CD14-positive monocyte (primary cell): ENCODE results near the gene GRID1. TPM values are rescaled to one million over a fixed set of nuclear protein-coding genes. Genes with fewer than 3 reads are reported as not detected.

Experiments
- DNase-seq, 3 donors: peaks; one replicate each; pipeline ENCODE4 v3.0.0-alpha.2; 2011 to 2022
- H2AFZ ChIP-seq: 2 replicates; pipeline ENCODE4 v1.6.0; 2012; ENCODE audit warnings: mild to moderate bottlenecking, low read depth, low read length, inconsistent platforms; ENCODE audit not compliant: insufficient read depth, poor library complexity, severe bottlenecking
- H3K27ac ChIP-seq, 2 donors: 1 replicate in 1 of 2; 2 replicates in 1 of 2; pipeline ENCODE4 v1.5.1; 2012 to 2013; ENCODE audit warnings: low read length in 2 of 2, control low read depth in 1 of 2, inconsistent platforms in 1 of 2, low read depth in 1 of 2, mild to moderate bottlenecking in 1 of 2
- H3K27me3 ChIP-seq, 2 donors: one replicate each; pipeline versions ENCODE4 v1.6.0 to v1.6.1; 2011 to 2013; ENCODE audit warnings: low read length in 2 of 2; ENCODE audit not compliant: control insufficient read depth in 2 of 2, insufficient read depth in 2 of 2
- H3K36me3 ChIP-seq, 2 donors: replicated peaks in 1 of 2; 1 replicate in 1 of 2; 2 replicates in 1 of 2; pipeline versions ENCODE4 v1.5.1 to v1.6.1; 2012 to 2013; ENCODE audit warnings: low read length in 2 of 2, control low read depth in 1 of 2, inconsistent platforms in 1 of 2, mild to moderate bottlenecking in 1 of 2; ENCODE audit not compliant: insufficient read depth in 2 of 2, control insufficient read depth in 1 of 2
- H3K4me1 ChIP-seq, 2 donors: 1 replicate in 1 of 2; 2 replicates in 1 of 2; pipeline versions ENCODE4 v1.5.1 to v1.6.1; 2012 to 2013; ENCODE audit warnings: low read length in 2 of 2, control low read depth in 1 of 2, inconsistent platforms in 1 of 2, mild to moderate bottlenecking in 1 of 2, moderate library complexity in 1 of 2; ENCODE audit not compliant: insufficient read depth in 2 of 2, control insufficient read depth in 1 of 2
- H3K4me2 ChIP-seq: replicated peaks from 2 replicates; pipeline ENCODE3; 2012; ENCODE audit warnings: low read length, moderate library complexity, mild to moderate bottlenecking; ENCODE audit not compliant: poor library complexity, severe bottlenecking; ENCODE audit errors: extremely low read depth
- H3K4me3 ChIP-seq, 3 experiments: fragments of 200-600 bp in 1 of 3; sonication (generic) in 1 of 3; replicated peaks in 1 of 3; 1 replicate in 2 of 3; 2 replicates in 1 of 3; pipeline ENCODE4 v1.5.1; 2011 to 2013; ENCODE audit warnings: low read length in 3 of 3, mild to moderate bottlenecking in 3 of 3, control low read depth in 2 of 3, low read depth in 2 of 3, inconsistent platforms in 1 of 3, moderate library complexity in 1 of 3
- H3K79me2 ChIP-seq: 2 replicates; pipeline ENCODE4 v1.6.0; 2012; ENCODE audit warnings: mild to moderate bottlenecking, control low read depth, inconsistent platforms, low read length, moderate library complexity; ENCODE audit not compliant: insufficient read depth
- H3K9ac ChIP-seq: 2 replicates; pipeline ENCODE4 v1.6.0; 2017; ENCODE audit warnings: low read length, mild to moderate bottlenecking; ENCODE audit not compliant: insufficient read depth, poor library complexity, severe bottlenecking
- H3K9me3 ChIP-seq, 2 donors: replicated peaks in 1 of 2; 1 replicate in 1 of 2; 2 replicates in 1 of 2; pipeline versions ENCODE4 v1.5.1 to v1.6.1; 2012 to 2013; ENCODE audit warnings: low read length in 2 of 2, control low read depth in 1 of 2; ENCODE audit not compliant: control insufficient read depth in 1 of 2, insufficient read depth in 1 of 2
- H4K20me1 ChIP-seq: 2 replicates; pipeline ENCODE4 v1.6.0; 2012; ENCODE audit warnings: mild to moderate bottlenecking, low read length, control low read depth, moderate library complexity; ENCODE audit not compliant: insufficient read depth
- H3K27ac Mint-ChIP-seq, 7 donors: one replicate each; pipeline ENCODE4 v1.8.0; 2020; ENCODE audit warnings: mild to moderate bottlenecking in 7 of 7, mixed read lengths in 7 of 7, moderate library complexity in 6 of 7, inconsistent platforms in 2 of 7
- H3K27me3 Mint-ChIP-seq, 3 donors: one replicate each; pipeline ENCODE4 v1.8.0; 2021 to 2022; ENCODE audit warnings: low read depth in 3 of 3, mild to moderate bottlenecking in 3 of 3, mixed read lengths in 3 of 3, moderate library complexity in 3 of 3, inconsistent platforms in 1 of 3
- H3K36me3 Mint-ChIP-seq, 2 donors: one replicate each; pipeline ENCODE4 v1.8.0; 2020; ENCODE audit warnings: mixed read lengths in 2 of 2, inconsistent platforms in 1 of 2, mild to moderate bottlenecking in 1 of 2
- H3K4me1 Mint-ChIP-seq: one replicate; pipeline ENCODE4 v1.8.0; 2020; ENCODE audit warnings: mild to moderate bottlenecking, mixed read lengths
- H3K4me3 Mint-ChIP-seq, 2 donors: one replicate each; pipeline ENCODE4 v1.8.0; 2020; ENCODE audit warnings: mild to moderate bottlenecking in 2 of 2, mixed read lengths in 2 of 2, moderate library complexity in 1 of 2
- H3K9me3 Mint-ChIP-seq, 7 donors: one replicate each; pipeline ENCODE4 v1.8.0; 2020 to 2022; ENCODE audit warnings: mixed read lengths in 7 of 7, mild to moderate bottlenecking in 6 of 7, moderate library complexity in 6 of 7, inconsistent platforms in 2 of 7
- CTCF ChIP-seq: fragments of 200-600 bp; IDR thresholded peaks from one replicate; pipeline ENCODE4 v1.8.0; 2022; ENCODE audit warnings: antibody characterized with exemption, mild to moderate bottlenecking
- WGBS: methylation state at CpG from one replicate; pipeline ENCODE4 v1.1.5; 2013; ENCODE audit warnings: missing lambda C conversion rate; ENCODE audit not compliant: insufficient coverage; 5-methylcytosine and 5-hydroxymethylcytosine counted together
- intact Hi-C, 2 donors: fragments of 100-400 bp; cut with micrococcal nuclease; formaldehyde crosslinking; loops; one replicate each; pipeline versions ENCODE4 v1.15.0 to v1.15.1; 2023
- polyA plus RNA-seq, 3 donors: library from polyadenylated mRNA; depleted of rRNA in 1 of 3; unstranded in 2 of 3; stranded (reverse) in 1 of 3; fragments of 300-500 nt in 2 of 3; fragments of >200 nt in 1 of 3; fragmentation: Illumina TruSeq in 2 of 3; gene quantifications; 1 replicate in 2 of 3; 2 replicates in 1 of 3; pipeline ENCODE4 v1.2.3, GENCODE V29; 2012 to 2021

Gene GRID1
- polyA plus RNA-seq, 3 donors = not detected

- Mint-ChIP-seq H3K9me3 (peaks cover 0 to 3% (median 0%) of the 10 kb centered on the region in 7 donors), H3K27ac (no peak overlapping the region), H3K4me3 (no peak overlapping the region), H3K27me3 (peaks cover 3 to 12% (median 9%) of the 10 kb centered on the region in 3 donors), H3K4me1 (no peaks in the 10 kb centered on the region), H3K36me3 (no peaks in the 10 kb centered on the region)
- TF ChIP-seq CTCF = no peak
- Histone ChIP-seq H3K4me3 (no peak overlapping the region), H3K4me2 (no peak overlapping the region), H3K9ac (no peak overlapping the region), H4K20me1 (no peaks in the 10 kb centered on the region), H3K9me3 (no peaks in the 10 kb centered on the region), H3K27ac (no peak overlapping the region), H2AFZ (no peak overlapping the region), H3K79me2 (no peaks in the 10 kb centered on the region), H3K36me3 (no peaks in the 10 kb centered on the region), H3K4me1 (no peaks in the 10 kb centered on the region), H3K27me3 (no peaks in the 10 kb centered on the region)
- intact Hi-C loops = no loop called here
- no CpG with 5 or more reads among the region's 3 CpGs for WGBS
- no peak for DNase-seq
Measured at GRCh38 chr10:85997544-85997943, 369.1 kb downstream of the GRID1 start.

DNA sequence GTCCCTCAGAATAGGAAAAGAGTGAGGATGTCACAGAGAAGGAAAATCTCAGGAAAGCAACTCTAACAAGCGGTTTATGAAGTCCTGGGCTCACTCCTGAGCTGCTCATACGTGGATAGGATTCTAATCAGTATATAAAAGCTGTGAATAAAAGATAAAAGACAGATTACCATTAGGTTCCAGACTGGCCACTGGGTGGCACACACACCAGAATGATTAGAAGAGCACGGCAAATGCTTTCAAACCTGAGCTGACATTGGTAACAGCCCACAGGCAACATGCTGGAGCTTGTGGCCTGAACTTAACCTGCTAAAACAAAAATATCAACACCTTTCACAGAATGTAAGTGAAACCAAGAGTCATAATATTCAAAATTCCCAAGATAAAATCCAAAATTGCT, 370.8 kb downstream of the GRID1 start:
- 0% methylated on average over 1 of the region's 3 CpGs for WGBS
- Histone ChIP-seq H3K27me3 (no peaks in the 10 kb centered on the region), H3K9me3 (no peaks in the 10 kb centered on the region), H3K9ac (no peak overlapping the region), H4K20me1 (no peaks in the 10 kb centered on the region), H3K4me2 (no peak overlapping the region), H3K4me1 (no peaks in the 10 kb centered on the region), H3K27ac (no peak overlapping the region), H3K4me3 (no peak overlapping the region), H2AFZ (no peak overlapping the region), H3K36me3 (no peaks in the 10 kb centered on the region), H3K79me2 (no peaks in the 10 kb centered on the region)
- Mint-ChIP-seq H3K4me3 (no peak overlapping the region), H3K27ac (no peak overlapping the region), H3K4me1 (no peaks in the 10 kb centered on the region), H3K9me3 (peaks cover 0 to 3% (median 0%) of the 10 kb centered on the region in 7 donors), H3K27me3 (peaks cover 3 to 10% (median 5%) of the 10 kb centered on the region in 3 donors), H3K36me3 (no peaks in the 10 kb centered on the region)
- intact Hi-C loops = no loop called here
- TF ChIP-seq CTCF = no peak
- no peak for DNase-seq
